ENCODE measurements around the gene HELZ2.

DNA sequence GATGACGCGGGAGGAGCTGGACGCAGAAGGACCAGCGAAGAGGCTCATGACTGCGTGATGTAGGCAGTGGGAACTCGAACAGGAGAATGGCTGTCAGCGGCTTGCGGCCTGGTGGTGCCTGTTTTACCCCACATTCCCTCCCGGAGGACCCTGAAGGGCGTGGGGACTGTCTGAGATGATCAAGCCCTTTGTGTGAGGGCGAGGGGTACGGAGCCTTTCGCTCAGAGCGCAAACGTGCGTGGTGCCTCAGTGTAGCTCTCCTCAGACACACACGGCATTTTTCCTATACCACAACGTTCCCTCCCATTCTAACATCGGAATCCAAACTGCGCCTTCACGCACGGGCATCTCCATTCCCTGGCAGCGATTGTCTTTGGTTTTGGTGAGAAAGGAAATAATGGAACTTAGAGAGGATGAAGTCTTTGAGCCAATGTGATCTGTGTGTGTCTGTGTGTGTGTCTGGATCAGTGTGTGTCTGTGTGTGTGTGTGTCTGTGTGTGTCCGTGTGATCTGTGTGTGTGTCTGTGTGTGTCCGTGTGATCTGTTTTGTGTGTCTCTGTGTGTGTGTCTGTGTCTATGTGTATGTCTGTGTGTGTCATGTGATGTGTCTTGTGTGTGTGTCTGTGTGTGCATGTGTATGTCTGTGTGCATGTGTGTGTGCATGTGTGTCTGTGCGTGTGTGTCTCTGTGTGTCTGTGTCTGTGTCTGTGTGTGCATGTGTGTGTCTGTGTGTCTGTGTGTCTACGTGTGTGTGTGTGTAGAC is 42.2 kb downstream of the HELZ2 start:
- TF ChIP-seq CTCF (IDR thresholded peaks at IDR 0.05): no peak
- TF ChIP-seq POLR2A (IDR thresholded peaks at IDR 0.05): no peak
